HL-60/S4 treated with phorbol 12-myristate 13-acetate at 8.2 ng/mL for 4 days and 3 days (cell line): ENCODE data around the gene TSNAX.

Experiments used
- in situ Hi-C: fragments of 300-500 bp; cut with MboI; formaldehyde crosslinking; loops from 2 replicates; pipeline ENCODE4 v1.15.0; 2022; ENCODE audit warnings: low sequenced_read_pairs

TSNAX gene

GRCh38 chr1:231518485-231519034, 9.9 kb upstream of the TSNAX start:
- in situ Hi-C loops, result no loop called here

DNA sequence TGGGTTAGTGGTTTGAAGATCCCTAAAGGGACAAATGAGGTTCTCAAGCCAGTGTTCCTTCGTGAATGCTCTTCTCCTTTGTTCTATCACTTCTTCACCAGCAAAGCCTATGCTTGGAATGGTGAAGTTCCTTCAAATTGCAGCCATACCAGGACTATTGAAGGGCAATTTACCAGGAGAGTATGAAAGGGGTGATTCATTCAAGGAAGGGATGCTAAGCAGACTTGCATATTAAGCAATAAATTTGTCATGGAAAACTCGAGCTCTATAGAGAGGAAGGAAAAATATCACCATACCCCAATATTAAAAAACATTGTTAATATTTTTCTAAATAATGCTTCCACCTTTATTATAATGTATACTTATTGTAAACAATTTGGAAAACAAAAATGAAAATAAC, 9.3 kb upstream of the TSNAX start:
- in situ Hi-C loops, result no loop called here

DNA sequence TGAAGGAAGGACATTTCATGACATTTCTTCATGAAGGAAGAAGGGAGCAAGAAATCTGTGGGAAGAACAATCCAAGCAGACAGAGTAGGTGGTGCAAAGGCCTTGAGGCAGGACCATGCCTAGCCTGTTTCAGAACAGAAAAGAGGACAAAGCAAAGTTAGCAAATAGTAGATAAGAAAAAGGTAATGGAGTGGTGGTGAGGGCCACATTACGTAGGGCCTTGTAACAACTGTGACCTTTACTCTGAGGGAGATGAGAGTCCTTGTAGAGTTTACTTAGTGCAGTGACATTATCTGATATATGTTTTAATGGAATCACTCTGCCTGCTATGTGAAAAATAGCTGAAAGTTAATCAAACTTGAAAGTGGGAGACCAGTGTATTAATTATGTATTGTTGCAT, 6.4 kb upstream of the TSNAX start:
- in situ Hi-C loops, result no loop called here

DNA sequence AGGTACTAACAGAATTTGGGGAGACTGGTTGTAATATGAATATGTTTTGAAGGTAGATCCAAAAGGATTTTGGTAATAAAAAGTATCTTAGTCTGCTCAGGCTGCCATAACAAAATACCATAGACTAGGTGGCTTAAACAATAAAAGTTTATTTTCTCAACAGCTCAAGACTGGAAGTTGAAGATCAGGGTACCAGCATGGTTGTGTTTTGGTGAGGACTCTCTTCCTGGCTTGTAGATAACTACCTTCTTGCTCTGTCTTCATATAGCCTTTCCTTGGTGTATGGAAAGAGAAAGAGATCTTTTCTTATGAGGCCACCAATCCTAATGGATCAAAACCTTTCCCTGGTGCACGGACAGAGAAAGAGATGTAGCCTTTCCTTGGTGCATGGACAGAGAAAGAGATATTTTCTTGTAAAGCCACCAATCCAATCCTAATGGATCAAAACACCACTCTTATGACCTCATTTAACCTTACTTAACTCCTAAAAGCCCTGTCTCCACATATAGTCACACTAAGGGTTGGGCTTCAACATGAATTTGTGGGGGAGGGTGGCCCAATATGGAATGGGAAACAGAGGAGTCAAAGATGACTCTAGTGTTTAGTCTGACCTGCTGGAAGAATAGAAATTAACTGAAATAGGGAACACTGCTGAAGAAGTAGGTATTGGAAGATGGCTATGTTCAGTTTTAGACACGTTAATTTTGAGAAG, 5.4 kb upstream of the TSNAX start:
- in situ Hi-C loops, result no loop called here

DNA sequence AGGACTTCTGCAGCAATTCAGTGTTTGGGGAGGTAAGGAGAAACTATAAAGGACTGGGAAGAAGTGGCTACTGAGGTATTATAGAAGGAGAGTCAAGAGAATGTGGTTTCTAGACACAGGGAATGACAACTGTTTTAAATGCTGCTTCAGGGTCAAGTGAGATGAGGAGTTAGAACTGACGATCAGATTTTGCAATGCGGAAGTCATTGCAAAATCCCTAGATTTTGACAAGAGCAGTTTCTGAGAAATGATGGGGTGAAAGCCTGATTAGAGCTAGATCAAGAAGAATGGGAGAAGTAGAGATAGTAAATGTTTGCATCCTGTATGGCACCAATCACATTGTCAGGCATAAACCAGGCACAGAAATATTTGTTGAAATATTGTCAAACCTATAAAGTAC, 4.7 kb upstream of the TSNAX start:
- in situ Hi-C loops, result no loop called here

DNA sequence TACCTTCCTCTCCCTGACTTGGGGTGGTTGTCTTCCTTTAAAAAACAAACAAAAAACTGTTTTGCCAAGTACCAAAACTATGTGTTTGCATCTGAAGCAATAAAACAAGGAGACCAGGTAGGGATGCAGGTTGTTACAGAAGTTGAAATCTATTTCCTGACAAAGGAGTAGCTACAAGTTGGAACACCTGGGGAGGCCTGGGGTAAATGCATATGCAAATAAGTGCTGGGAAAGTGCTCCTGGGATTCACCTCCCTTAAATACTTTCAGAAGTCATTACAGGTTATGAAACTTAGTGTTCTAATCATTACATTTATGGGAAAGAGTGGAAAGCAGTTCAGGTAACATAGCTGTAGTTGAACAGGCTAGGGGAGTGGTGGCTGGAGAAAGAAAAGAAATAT, 1.9 kb upstream of the TSNAX start:
- in situ Hi-C loops, result no loop called here

GRCh38 chr1:231527586-231528171, 790 bp upstream of the TSNAX start:
- in situ Hi-C loops, result no loop called here

GRCh38 chr1:231533240-231533639, 4.8 kb downstream of the TSNAX start:
- in situ Hi-C loops, result no loop called here

GRCh38 chr1:231534703-231535159, 6.3 kb downstream of the TSNAX start:
- in situ Hi-C loops, result no loop called here

DNA sequence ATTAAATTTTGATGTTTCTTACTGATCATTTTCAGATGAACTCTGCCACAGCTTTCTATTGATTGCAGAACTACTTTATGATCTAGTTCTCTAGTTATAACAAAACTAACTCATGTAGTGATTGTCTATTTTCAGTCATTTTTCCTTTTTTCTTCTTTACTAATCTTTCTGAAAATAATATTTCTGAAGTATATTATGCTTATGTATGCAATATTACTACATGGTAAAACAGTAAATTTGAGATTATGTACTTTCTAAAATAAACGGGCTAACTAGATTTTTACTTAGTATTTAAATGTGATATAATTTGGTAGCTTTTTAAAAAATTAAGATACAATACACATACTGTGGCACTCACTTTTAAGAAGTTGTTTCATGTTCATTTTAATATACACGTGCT, 7.6 kb downstream of the TSNAX start:
- in situ Hi-C loops, result no loop called here

DNA sequence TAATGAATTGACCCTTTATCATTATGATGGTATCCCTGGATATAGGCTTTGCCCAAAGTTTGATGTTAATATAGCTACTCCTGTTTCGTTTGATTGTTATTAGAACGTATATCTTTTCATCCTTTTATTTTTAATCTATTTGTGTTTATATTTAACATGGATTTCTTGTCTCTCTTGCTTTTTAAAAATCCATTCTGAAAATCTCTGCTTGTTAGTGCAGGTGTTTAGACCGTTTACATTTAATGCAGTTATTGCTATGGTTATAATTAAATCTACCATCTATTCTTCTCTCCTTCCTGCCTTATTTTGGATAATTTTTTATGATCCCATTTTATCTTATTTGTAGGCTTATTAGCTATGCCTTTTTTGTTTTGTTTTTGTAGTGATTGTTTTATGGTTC, 12.4 kb downstream of the TSNAX start:
- in situ Hi-C loops, result no loop called here

DNA sequence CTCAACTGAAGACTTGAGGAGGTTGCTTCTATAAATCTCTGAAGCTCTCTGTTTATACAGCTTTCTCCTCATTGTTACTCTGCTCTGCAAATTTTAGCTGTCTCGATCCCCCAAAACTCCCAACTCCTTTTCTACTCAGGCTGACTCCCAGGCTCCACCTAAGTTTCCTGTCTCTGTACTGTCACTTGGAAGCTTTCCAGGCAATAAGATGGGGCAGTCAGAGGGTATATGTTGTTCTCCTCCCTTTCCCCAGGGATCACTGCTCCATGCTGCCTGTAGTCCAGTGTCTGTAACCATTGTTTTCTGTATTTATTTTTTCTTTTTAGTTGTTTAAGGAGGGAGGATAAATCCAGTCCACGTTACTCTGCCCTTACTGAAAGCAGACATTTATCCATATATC, 13.4 kb downstream of the TSNAX start:
- in situ Hi-C loops, result no loop called here

- in situ Hi-C loops, result no loop called here
These were observed 16.6 kb downstream of the TSNAX start for GRCh38 chr1:231544943-231545592.

- in situ Hi-C loops, result no loop called here
These were observed 18.2 kb downstream of the TSNAX start for GRCh38 chr1:231546693-231547092.

DNA sequence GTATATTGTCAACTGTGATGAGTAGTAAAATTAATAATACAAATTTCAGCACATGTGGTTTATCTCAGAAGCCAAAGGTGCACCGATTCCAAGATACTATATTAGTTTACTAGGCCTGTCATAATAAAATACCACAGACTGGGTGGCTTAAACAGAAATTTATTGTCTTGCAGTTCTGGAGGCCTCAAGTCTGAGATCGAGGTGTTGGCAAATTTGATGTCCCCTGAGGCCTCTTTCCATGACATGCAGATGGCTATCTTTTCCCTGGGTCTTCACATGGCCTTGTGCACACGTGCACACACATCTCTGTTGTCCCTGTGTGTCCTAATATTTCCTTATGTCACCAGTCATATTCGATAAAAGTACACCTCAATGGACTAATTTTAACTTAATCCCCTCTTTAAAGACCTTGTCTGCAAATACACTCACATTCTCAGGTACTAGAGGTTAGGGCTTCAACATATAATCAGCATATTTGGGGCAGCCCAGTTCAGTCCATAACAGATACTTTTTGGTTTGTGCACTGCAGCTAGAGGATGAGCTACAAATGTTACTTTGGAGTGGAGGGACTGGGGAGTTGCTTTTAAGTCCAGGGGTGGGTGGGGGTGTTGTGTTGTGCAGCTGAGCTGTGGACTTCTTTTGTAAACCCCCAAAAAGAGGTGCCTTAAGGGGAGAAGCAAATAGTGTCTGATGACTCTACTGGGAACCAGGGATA, 21.4 kb downstream of the TSNAX start:
- in situ Hi-C loops, result no loop called here

DNA sequence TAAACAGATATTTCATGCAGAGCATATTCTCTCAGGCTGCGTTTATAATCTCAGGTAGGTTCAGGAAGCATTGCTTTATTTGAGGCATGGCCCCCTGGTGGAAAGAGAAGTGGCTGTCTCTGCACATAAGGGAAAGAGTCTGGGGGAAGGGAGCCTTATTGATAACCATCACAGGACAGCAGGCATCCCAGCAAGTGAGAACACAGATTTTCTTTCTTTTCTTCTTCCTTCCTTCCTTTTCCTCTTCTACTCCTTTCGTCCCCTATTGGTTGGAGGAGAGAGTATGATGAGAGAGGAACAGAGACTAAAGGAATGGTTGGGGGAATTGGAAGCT, 21.9 kb downstream of the TSNAX start:
- in situ Hi-C loops, result no loop called here

- in situ Hi-C loops, result no loop called here
These were observed 24.9 kb downstream of the TSNAX start for GRCh38 chr1:231553320-231553719.

GRCh38 chr1:231554969-231555368, 26.5 kb downstream of the TSNAX start:
- in situ Hi-C loops, result no loop called here

DNA sequence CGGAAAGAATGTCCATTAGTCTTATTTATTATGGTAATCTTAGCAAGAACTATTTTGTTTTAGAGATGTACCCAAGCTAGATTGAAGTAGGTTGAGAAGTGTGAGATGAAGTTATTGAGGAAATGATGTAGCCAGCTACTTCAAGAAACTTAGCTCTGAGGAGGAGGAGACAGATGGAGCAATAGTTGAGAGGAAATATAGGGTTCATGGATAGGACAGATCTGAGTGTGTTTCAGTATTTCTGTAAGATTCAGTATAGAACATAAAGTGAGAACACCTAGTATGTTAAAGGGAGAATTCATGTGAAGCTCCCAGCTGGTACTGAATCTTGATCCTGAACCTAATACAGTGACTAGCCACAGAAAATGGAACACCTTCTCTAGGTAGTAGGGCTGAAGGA, 28.9 kb downstream of the TSNAX start:
- in situ Hi-C loops, result no loop called here

DNA sequence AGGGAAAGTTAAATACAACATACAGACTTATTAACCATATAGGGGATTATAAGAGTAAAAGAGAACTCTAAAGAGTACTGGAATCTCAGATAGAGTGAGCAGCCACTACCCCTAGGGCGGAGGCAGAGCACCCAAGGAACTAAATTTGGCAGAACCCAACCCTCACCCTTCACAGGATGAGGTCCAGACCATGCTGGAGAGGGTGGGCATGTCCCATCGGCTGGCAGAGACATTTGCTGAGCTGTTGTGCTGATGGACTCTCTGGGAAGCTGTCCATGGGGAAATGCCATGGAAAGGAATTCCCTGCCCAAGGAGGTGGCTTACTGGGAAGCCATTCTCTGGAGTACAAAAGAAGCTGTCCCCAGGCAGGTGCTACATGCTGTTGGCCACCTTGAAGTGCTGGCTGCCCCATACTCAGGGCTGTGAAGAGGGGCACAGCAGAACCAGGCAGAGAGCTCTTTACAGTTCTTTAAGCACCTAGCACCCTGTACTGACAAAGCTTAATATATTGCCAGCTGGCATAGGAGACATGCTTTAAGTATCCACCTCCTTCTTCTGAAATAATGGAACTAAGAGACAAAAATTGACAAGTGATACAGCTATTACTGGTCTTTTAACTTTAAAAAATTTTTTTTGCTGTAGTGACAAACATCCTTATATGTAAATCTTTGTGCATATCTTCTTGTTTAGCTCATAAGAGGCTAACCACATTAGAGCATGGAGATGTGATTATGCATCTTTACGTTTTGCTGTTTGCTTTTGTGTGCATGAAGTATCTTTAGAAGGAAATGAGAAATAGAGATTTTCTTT, 29.6 kb downstream of the TSNAX start:
- in situ Hi-C loops, result no loop called here

DNA sequence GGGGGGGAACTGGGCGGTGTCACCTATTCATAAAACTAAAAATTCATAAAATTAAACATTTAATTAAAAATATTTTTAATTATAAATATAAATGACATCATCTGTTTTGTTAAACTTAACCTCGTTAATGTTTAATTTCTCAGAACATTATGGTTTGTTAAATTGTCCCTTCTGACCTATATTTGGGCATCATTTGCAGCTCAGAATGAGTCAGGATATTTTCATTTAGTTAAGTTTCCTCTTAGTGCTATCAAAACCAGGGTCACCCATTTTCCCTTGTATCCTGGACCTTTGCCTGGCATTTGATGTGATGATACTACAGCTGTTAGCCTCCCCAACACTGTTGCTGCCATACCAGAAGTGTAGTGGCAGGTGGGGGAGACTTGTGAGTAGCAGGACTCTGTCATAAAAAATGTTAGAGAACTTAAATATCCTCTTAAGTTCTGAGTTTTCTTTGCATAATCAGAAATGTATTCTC, 30.3 kb downstream of the TSNAX start:
- in situ Hi-C loops, result no loop called here
